Measurements from ENCODE around the gene SEMA6A.

DNA sequence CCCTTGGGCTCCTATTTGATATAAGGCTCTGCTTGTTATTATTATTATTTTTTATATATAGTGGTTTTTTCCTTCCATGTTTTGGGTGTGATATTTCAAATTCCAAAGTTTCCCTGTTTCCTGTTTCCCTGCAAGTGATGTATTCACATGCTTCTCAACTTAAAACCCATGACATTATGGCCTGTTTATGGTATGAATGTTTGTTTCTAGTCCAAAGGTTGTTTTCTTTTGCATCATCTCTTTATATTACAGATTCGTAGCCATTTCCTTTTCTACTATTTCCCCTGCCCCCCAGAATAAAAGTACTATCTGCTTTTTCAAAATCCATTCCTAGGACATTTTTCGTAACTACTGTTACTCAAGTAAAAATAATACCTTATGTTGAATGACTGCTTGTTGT, 7.5 kb downstream of the SEMA6A start:
- TF ChIP-seq POLR2A (IDR thresholded peaks at IDR 0.05) = no peak
- TF ChIP-seq, protein P1, sequence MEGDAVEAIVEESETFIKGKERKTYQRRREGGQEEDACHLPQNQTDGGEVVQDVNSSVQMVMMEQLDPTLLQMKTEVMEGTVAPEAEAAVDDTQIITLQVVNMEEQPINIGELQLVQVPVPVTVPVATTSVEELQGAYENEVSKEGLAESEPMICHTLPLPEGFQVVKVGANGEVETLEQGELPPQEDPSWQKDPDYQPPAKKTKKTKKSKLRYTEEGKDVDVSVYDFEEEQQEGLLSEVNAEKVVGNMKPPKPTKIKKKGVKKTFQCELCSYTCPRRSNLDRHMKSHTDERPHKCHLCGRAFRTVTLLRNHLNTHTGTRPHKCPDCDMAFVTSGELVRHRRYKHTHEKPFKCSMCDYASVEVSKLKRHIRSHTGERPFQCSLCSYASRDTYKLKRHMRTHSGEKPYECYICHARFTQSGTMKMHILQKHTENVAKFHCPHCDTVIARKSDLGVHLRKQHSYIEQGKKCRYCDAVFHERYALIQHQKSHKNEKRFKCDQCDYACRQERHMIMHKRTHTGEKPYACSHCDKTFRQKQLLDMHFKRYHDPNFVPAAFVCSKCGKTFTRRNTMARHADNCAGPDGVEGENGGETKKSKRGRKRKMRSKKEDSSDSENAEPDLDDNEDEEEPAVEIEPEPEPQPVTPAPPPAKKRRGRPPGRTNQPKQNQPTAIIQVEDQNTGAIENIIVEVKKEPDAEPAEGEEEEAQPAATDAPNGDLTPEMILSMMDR (IDR thresholded peaks at IDR 0.05) = no peak

Data from Peyer's patch (tissue), 4 donors.